Measurements from ENCODE around the gene STOX2. TPM values are rescaled to one million over a fixed set of nuclear protein-coding genes. Genes with fewer than 3 reads are reported as not detected.

The STOX2 gene
- total and polyA plus RNA-seq, 8 donors = 0.29 to 55.8 (median 3.9) TPM

GRCh38 chr4:184021389-184021788 is 116.3 kb downstream of the STOX2 start:
- WGBS, 5 donors = 44 to 75% (median 55%) methylated on average over 3 of the region's 3 CpGs
- TF ChIP-seq EP300 (IDR thresholded peaks at IDR 0.05) = no peak
- TF ChIP-seq POLR2A (IDR thresholded peaks at IDR 0.05) = no peak
- TF ChIP-seq POLR2AphosphoS5 (IDR thresholded peaks at IDR 0.05) = no peak
- Histone ChIP-seq H3K4me1 (peaks cover 0 to 8% (median 0%) of the 10 kb centered on the region in 4 donors), H3K27ac (no peak overlapping the region), H3K36me3 (no peaks in the 10 kb centered on the region), H3K9me3 (no peaks in the 10 kb centered on the region), H3K4me3 (no peak overlapping the region), H3K27me3 (no peaks in the 10 kb centered on the region)
- peak in 1 of 2 donors; percentile 80 for DNase-seq
- intact Hi-C loops (cut with DNase I; ENCODE audit: low total_unique reads) = no loop called here

- peaks cover 0 to 8% (median 1%) of the 10 kb centered on the region in 4 donors for H3K4me1 ChIP-seq
- no peak overlapping the region for H3K27ac ChIP-seq
- H3K4me3 ChIP-seq = no peak overlapping the region
- TF ChIP-seq POLR2A (IDR thresholded peaks at IDR 0.05) (no peak), EP300 (IDR thresholded peaks at IDR 0.05) (no peak), CTCF (IDR thresholded peaks at IDR 0.05) (no peak), POLR2AphosphoS5 (IDR thresholded peaks at IDR 0.05) (no peak)
- DNase-seq = no peak
- no peaks in the 10 kb centered on the region for H3K36me3 ChIP-seq
- no peaks in the 10 kb centered on the region for H3K27me3 ChIP-seq
- 81 to 88% (median 85%) methylated on average over 9 of the region's 9 CpGs for WGBS, 5 donors
- intact Hi-C loops (cut with DNase I; ENCODE audit: low total_unique reads) = no loop called here
- H3K9me3 ChIP-seq = no peaks in the 10 kb centered on the region
Observed at GRCh38 chr4:184022679-184023383, 117.7 kb downstream of the STOX2 start.

GRCh38 chr4:184024637-184025036 is 119.5 kb downstream of the STOX2 start:
- Histone ChIP-seq H3K4me1 (peaks cover 0 to 15% (median 3%) of the 10 kb centered on the region in 4 donors), H3K9me3 (no peaks in the 10 kb centered on the region), H3K27me3 (no peaks in the 10 kb centered on the region), H3K4me3 (no peak overlapping the region), H3K27ac (no peak overlapping the region), H3K36me3 (no peaks in the 10 kb centered on the region)
- no peak for DNase-seq
- no peak for TF ChIP-seq EP300 (IDR thresholded peaks at IDR 0.05)
- no peak for TF ChIP-seq POLR2A (IDR thresholded peaks at IDR 0.05)
- TF ChIP-seq CTCF (IDR thresholded peaks at IDR 0.05) = no peak
- no peak for TF ChIP-seq POLR2AphosphoS5 (IDR thresholded peaks at IDR 0.05)
- intact Hi-C loops (cut with DNase I; ENCODE audit: low total_unique reads) = no loop called here
- 38 to 63% (median 52%) methylated on average over 4 of the region's 4 CpGs for WGBS, 5 donors

GRCh38 chr4:184028561-184029374 is 123.7 kb downstream of the STOX2 start:
- TF ChIP-seq POLR2A (IDR thresholded peaks at IDR 0.05) (no peak), POLR2AphosphoS5 (IDR thresholded peaks at IDR 0.05) (no peak), CTCF (IDR thresholded peaks at IDR 0.05) (no peak)
- DNase-seq = no peak
- Histone ChIP-seq H3K27me3 (no peaks in the 10 kb centered on the region), H3K4me3 (peak overlapping the region; percentile 14 to 36 (median 26)), H3K4me1 (peaks cover 0 to 7% (median 3%) of the 10 kb centered on the region in 4 donors), H3K27ac (no peak overlapping the region), H3K9me3 (no peaks in the 10 kb centered on the region), H3K36me3 (no peaks in the 10 kb centered on the region)
- 61 to 70% (median 67%) methylated on average over 18 of the region's 18 CpGs for WGBS, 5 donors
- intact Hi-C loops (cut with DNase I; ENCODE audit: low total_unique reads) = no loop called here
